Spleen (tissue), 11 donors: ENCODE measurements around the gene MAPK1. TPM values are rescaled to one million over a fixed set of nuclear protein-coding genes. Genes with fewer than 3 reads are reported as not detected.

Experiments
- DNase-seq: peaks from one replicate; pipeline ENCODE4 v3.0.0-alpha.2; 2020
- H3K27ac ChIP-seq, 8 donors: fragments of 200-600 bp; sonication (generic) in 7 of 8; 1 replicate in 4 of 8; 2 replicates in 4 of 8; pipeline versions ENCODE4 v1.5.0 to v1.8.0; 2016 to 2021; ENCODE audit warnings: inconsistent platforms in 4 of 8, mild to moderate bottlenecking in 4 of 8, moderate library complexity in 1 of 8
- H3K27me3 ChIP-seq, 7 donors: fragments of 200-600 bp; sonication (generic) in 6 of 7; replicated peaks in 1 of 7; 1 replicate in 4 of 7; 2 replicates in 3 of 7; pipeline versions ENCODE4 v1.5.0 to v1.8.0; 2016 to 2021; ENCODE audit warnings: inconsistent platforms in 3 of 7, mild to moderate bottlenecking in 1 of 7
- H3K36me3 ChIP-seq, 6 donors: fragments of 200-600 bp; sonication (generic) in 5 of 6; 1 replicate in 4 of 6; 2 replicates in 2 of 6; pipeline versions ENCODE4 v1.5.0 to v1.8.0; 2016 to 2021; ENCODE audit warnings: inconsistent platforms in 2 of 6
- H3K4me1 ChIP-seq, 6 donors: fragments of 200-600 bp; sonication (generic) in 5 of 6; 1 replicate in 3 of 6; 2 replicates in 3 of 6; pipeline versions ENCODE4 v1.5.0 to v1.8.0; 2016 to 2021; ENCODE audit warnings: inconsistent platforms in 3 of 6
- H3K4me3 ChIP-seq, 8 donors: fragments of 200-600 bp; sonication (generic) in 7 of 8; 1 replicate in 4 of 8; 2 replicates in 4 of 8; pipeline versions ENCODE4 v1.5.0 to v1.8.0; 2016 to 2021; ENCODE audit warnings: inconsistent platforms in 4 of 8, mild to moderate bottlenecking in 4 of 8, moderate library complexity in 2 of 8
- H3K9me3 ChIP-seq, 8 donors: fragments of 200-600 bp; sonication (generic) in 7 of 8; 1 replicate in 4 of 8; 2 replicates in 4 of 8; pipeline versions ENCODE4 v1.5.0 to v1.8.0; 2016 to 2021; ENCODE audit warnings: inconsistent platforms in 4 of 8
- CTCF ChIP-seq, 11 experiments: fragments of 200-600 bp in 7 of 11; fragments of 450-650 bp in 4 of 11; sonication (generic) in 4 of 11; IDR thresholded peaks in 8 of 11; conservative IDR thresholded peaks in 3 of 11; 1 replicate in 7 of 11; 2 replicates in 4 of 11; pipeline versions ENCODE4 v1.4.0 to v1.8.0; 2016 to 2021; ENCODE audit warnings: antibody characterized with exemption in 11 of 11, inconsistent platforms in 4 of 11, mild to moderate bottlenecking in 1 of 11
- POLR2A ChIP-seq, 3 donors: fragments of 450-650 bp; IDR thresholded peaks; one replicate each; pipeline ENCODE4 v1.5.1; 2017; ENCODE audit warnings: antibody characterized with exemption in 3 of 3, mild to moderate bottlenecking in 1 of 3
- POLR2AphosphoS5 ChIP-seq, 3 donors: sonication (generic); formaldehyde crosslinking; IDR thresholded peaks; one replicate each; pipeline ENCODE4 v1.5.1; 2017; ENCODE audit warnings: antibody characterized with exemption in 3 of 3
- WGBS, 5 donors: extraction: QIAGEN DNeasy Blood & Tissue Kit in 3 of 5; methylation state at CpG; one replicate each; pipeline versions ENCODE4 v1.1.5 to v1.1.7; 2013 to 2018; 5-methylcytosine and 5-hydroxymethylcytosine counted together
- intact Hi-C: fragments of 100-400 bp; cut with DNase I; formaldehyde crosslinking; loops from one replicate; pipeline ENCODE4 v1.15.0; 2023; ENCODE audit warnings: low total_unique reads
- polyA plus RNA-seq, 3 donors: library from polyadenylated mRNA; stranded (reverse); fragments of 200-250 nt; gene quantifications; one replicate each; pipeline ENCODE4 v1.2.1, GENCODE V29; 2013
- total RNA-seq, 7 donors: library from RNA; depleted of rRNA in 3 of 7; stranded (reverse); fragments of >200 nt in 3 of 7; fragmentation: NEBNext Ultra II Directional in 4 of 7; extraction: Animal tissue kit (Norgen Biotek cat#: 25700) in 4 of 7; gene quantifications; one replicate each; pipeline versions ENCODE4 v1.1.0 to v1.2.1, GENCODE V29; 2016 to 2021
- donor health status: healthy with polysubstance abuse.
- donor health status: DM: no; HTN: no; CAD: no; lungs with moderate emphysema.
- donor health status: DM: no; HTN: no; CAD: no.
- donor health status: Bipolar disorder and iron deficiency.
- donor health status: healthy.
- donor health status: DM: no; HTN: no; CAD: no.
- donor health status: DM: yes; HTN: yes; CAD: no.

Gene MAPK1
- total and polyA plus RNA-seq, 10 donors, result 11.6 to 165 (median 106) TPM

GRCh38 chr22:21845558-21846453 is 21.6 kb downstream of the MAPK1 start:
- H3K4me1 ChIP-seq, result peaks cover 5 to 100% (median 64%) of the 10 kb centered on the region in 6 donors

GRCh38 chr22:21842946-21843345 is 24.5 kb downstream of the MAPK1 start:
- WGBS, 5 donors, result 83 to 89% (median 87%) methylated on average over 6 of the region's 6 CpGs
- Histone ChIP-seq H3K36me3 (no peaks in the 10 kb centered on the region), H3K9me3 (no peaks in the 10 kb centered on the region), H3K4me3 (no peak overlapping the region), H3K27me3 (no peaks in the 10 kb centered on the region), H3K27ac (no peak overlapping the region), H3K4me1 (peaks cover 1 to 95% (median 57%) of the 10 kb centered on the region in 6 donors)
- no peak for TF ChIP-seq CTCF (IDR thresholded peaks at IDR 0.05 in 8 of 11, conservative IDR thresholded peaks at IDR 0.05 in 3 of 11)
- no peak for TF ChIP-seq POLR2AphosphoS5 (IDR thresholded peaks at IDR 0.05)
- no peak for TF ChIP-seq POLR2A (IDR thresholded peaks at IDR 0.05)
- intact Hi-C loops, result no loop called here
- DNase-seq, result no peak

More at GRCh38 chr22:21845558-21846453, 21.6 kb downstream of the MAPK1 start:
- no peaks in the 10 kb centered on the region for H3K36me3 ChIP-seq
- H3K4me3 ChIP-seq, result no peak overlapping the region
- intact Hi-C loops, result no loop called here
- WGBS, 5 donors, result 88 to 97% (median 96%) methylated on average over 1 of the region's 1 CpG
- no peaks in the 10 kb centered on the region for H3K9me3 ChIP-seq
- no peak for DNase-seq
- TF ChIP-seq CTCF (IDR thresholded peaks at IDR 0.05 in 8 of 11, conservative IDR thresholded peaks at IDR 0.05 in 3 of 11) (no peak), POLR2A (IDR thresholded peaks at IDR 0.05) (no peak), POLR2AphosphoS5 (IDR thresholded peaks at IDR 0.05) (no peak)
- no peaks in the 10 kb centered on the region for H3K27me3 ChIP-seq
- H3K27ac ChIP-seq, result peak overlapping the region in 3 of 8 donors; percentile 0 to 21 (median 2)

GRCh38 chr22:21841422-21841821 is 26.0 kb downstream of the MAPK1 start:
- no peaks in the 10 kb centered on the region for H3K9me3 ChIP-seq
- intact Hi-C loops, result no loop called here
- peaks cover 7 to 95% (median 60%) of the 10 kb centered on the region in 6 donors for H3K4me1 ChIP-seq
- WGBS, 5 donors, result 85 to 99% (median 93%) methylated on average over 2 of the region's 2 CpGs
- no peaks in the 10 kb centered on the region for H3K27me3 ChIP-seq
- H3K4me3 ChIP-seq, result no peak overlapping the region
- TF ChIP-seq POLR2A (IDR thresholded peaks at IDR 0.05), result no peak
- no peak for TF ChIP-seq POLR2AphosphoS5 (IDR thresholded peaks at IDR 0.05)
- TF ChIP-seq CTCF (IDR thresholded peaks at IDR 0.05 in 8 of 11, conservative IDR thresholded peaks at IDR 0.05 in 3 of 11), result no peak
- no peak for DNase-seq
- H3K36me3 ChIP-seq, result no peaks in the 10 kb centered on the region
- no peak overlapping the region for H3K27ac ChIP-seq

GRCh38 chr22:21840236-21840823 is 27.1 kb downstream of the MAPK1 start:
- intact Hi-C loops, result no loop called here
- Histone ChIP-seq H3K36me3 (no peaks in the 10 kb centered on the region), H3K4me1 (peaks cover 12 to 95% (median 56%) of the 10 kb centered on the region in 6 donors), H3K27me3 (no peaks in the 10 kb centered on the region), H3K4me3 (no peak overlapping the region), H3K27ac (no peak overlapping the region), H3K9me3 (no peaks in the 10 kb centered on the region)
- TF ChIP-seq POLR2AphosphoS5 (IDR thresholded peaks at IDR 0.05), result no peak
- no peak for TF ChIP-seq POLR2A (IDR thresholded peaks at IDR 0.05)
- TF ChIP-seq CTCF (IDR thresholded peaks at IDR 0.05 in 8 of 11, conservative IDR thresholded peaks at IDR 0.05 in 3 of 11), result no peak
- DNase-seq, result no peak
- WGBS, 5 donors, result 91 to 98% (median 95%) methylated on average over 8 of the region's 8 CpGs
